HEK293 (cell line): ENCODE data around the gene HSPH1.

Source experiments
- BCL11B ChIP-seq: fragments of 450-650 bp; formaldehyde crosslinking; IDR thresholded peaks from 2 replicates; pipeline ENCODE4 v1.5.1; 2016; ENCODE audit warnings: low read depth, missing biosample characterization, missing genetic modification characterization
- GLIS1 ChIP-seq: fragments of 450-650 bp; formaldehyde crosslinking; IDR thresholded peaks from 2 replicates; pipeline ENCODE4 v1.5.1; 2016; ENCODE audit warnings: missing biosample characterization, missing genetic modification characterization
- KLF10 ChIP-seq: fragments of 450-650 bp; IDR thresholded peaks from 2 replicates; pipeline ENCODE4 v1.5.1; 2018; ENCODE audit warnings: missing biosample characterization, mild to moderate bottlenecking, missing genetic modification characterization
- KLF17 ChIP-seq: fragments of 450-650 bp; formaldehyde crosslinking; IDR thresholded peaks from 2 replicates; pipeline ENCODE4 v1.5.1; 2016; ENCODE audit warnings: missing biosample characterization, missing genetic modification characterization
- RBAK ChIP-seq: fragments of 450-650 bp; formaldehyde crosslinking; IDR thresholded peaks from 2 replicates; pipeline ENCODE4 v1.5.1; 2016; ENCODE audit warnings: missing biosample characterization, missing genetic modification characterization
- ZIC2 ChIP-seq: fragments of 450-650 bp; formaldehyde crosslinking; IDR thresholded peaks from 2 replicates; pipeline ENCODE4 v1.5.1; 2016; ENCODE audit warnings: missing biosample characterization, missing genetic modification characterization
- ZNF16 ChIP-seq: fragments of 450-650 bp; formaldehyde crosslinking; IDR thresholded peaks from 2 replicates; pipeline ENCODE4 v1.5.1; 2016; ENCODE audit warnings: low read depth, missing biosample characterization, missing genetic modification characterization
- ZNF23 ChIP-seq: fragments of 450-650 bp; formaldehyde crosslinking; IDR thresholded peaks from 2 replicates; pipeline ENCODE4 v1.5.1; 2016; ENCODE audit warnings: missing biosample characterization, missing genetic modification characterization, borderline replicate concordance
- ZNF274 ChIP-seq, 2 experiments: fragments of 200-500 bp in 1 of 2; fragments of 450-650 bp in 1 of 2; sonication (Bioruptor generic) in 1 of 2; formaldehyde crosslinking in 1 of 2; IDR thresholded peaks; 2 replicates each; pipeline versions ENCODE4 v1.5.1 to v1.6.1; 2014 to 2016; ENCODE audit warnings: borderline replicate concordance in 1 of 2, inconsistent platforms in 1 of 2, low read length in 1 of 2, missing biosample characterization in 1 of 2, missing genetic modification characterization in 1 of 2
- ZNF335 ChIP-seq: fragments of 450-650 bp; formaldehyde crosslinking; conservative IDR thresholded peaks from 2 replicates; pipeline ENCODE4 v1.5.1; 2016; ENCODE audit warnings: missing biosample characterization, missing genetic modification characterization
- ZNF394 ChIP-seq: fragments of 450-650 bp; formaldehyde crosslinking; IDR thresholded peaks from 2 replicates; pipeline ENCODE4 v1.5.1; 2016; ENCODE audit warnings: missing biosample characterization, missing genetic modification characterization, mild to moderate bottlenecking, moderate library complexity, borderline replicate concordance
- ZNF398 ChIP-seq: fragments of 450-650 bp; formaldehyde crosslinking; IDR thresholded peaks from 2 replicates; pipeline ENCODE4 v1.5.1; 2017; ENCODE audit warnings: missing biosample characterization, missing genetic modification characterization
- ZNF473 ChIP-seq: fragments of 450-650 bp; formaldehyde crosslinking; IDR thresholded peaks from 2 replicates; pipeline ENCODE4 v1.5.1; 2017; ENCODE audit warnings: missing biosample characterization, missing genetic modification characterization
- ZNF776 ChIP-seq: fragments of 450-650 bp; formaldehyde crosslinking; IDR thresholded peaks from 2 replicates; pipeline ENCODE4 v1.5.0; 2017; ENCODE audit warnings: missing biosample characterization, missing genetic modification characterization, borderline replicate concordance
- TF ChIP-seq, protein P1 (sequence below): fragments of 450-650 bp; formaldehyde crosslinking; IDR thresholded peaks from 2 replicates; pipeline ENCODE4 v1.5.1; 2016; ENCODE audit warnings: missing biosample characterization, missing genetic modification characterization
- TF ChIP-seq, protein P2 (sequence below): fragments of 450-650 bp; formaldehyde crosslinking; IDR thresholded peaks from 2 replicates; pipeline ENCODE4 v1.5.1; 2016; ENCODE audit warnings: missing biosample characterization, missing genetic modification characterization, borderline replicate concordance
- TF ChIP-seq, protein P3 (sequence below): IDR thresholded peaks from 2 replicates; pipeline ENCODE4 v1.6.1; 2011; ENCODE audit warnings: mild to moderate bottlenecking, low read depth, low read length, borderline replicate concordance
- TF ChIP-seq, protein P4 (sequence below): fragments of 450-650 bp; formaldehyde crosslinking; IDR thresholded peaks from 2 replicates; pipeline ENCODE4 v1.5.1; 2016; ENCODE audit warnings: missing biosample characterization, missing genetic modification characterization
- TF ChIP-seq, protein P5 (sequence below): fragments of 450-650 bp; IDR thresholded peaks from 2 replicates; pipeline ENCODE4 v1.5.1; 2018; ENCODE audit warnings: missing biosample characterization, missing genetic modification characterization
- TF ChIP-seq, protein P6 (sequence below): fragments of 450-650 bp; formaldehyde crosslinking; optimal IDR thresholded peaks from 2 replicates; pipeline ENCODE3; 2016; ENCODE audit warnings: missing biosample characterization, mild to moderate bottlenecking, missing genetic modification characterization

Gene HSPH1

GRCh38 chr13:31161557-31162150 is at the start of gene HSPH1 (continued):
- TF ChIP-seq, protein P1, sequence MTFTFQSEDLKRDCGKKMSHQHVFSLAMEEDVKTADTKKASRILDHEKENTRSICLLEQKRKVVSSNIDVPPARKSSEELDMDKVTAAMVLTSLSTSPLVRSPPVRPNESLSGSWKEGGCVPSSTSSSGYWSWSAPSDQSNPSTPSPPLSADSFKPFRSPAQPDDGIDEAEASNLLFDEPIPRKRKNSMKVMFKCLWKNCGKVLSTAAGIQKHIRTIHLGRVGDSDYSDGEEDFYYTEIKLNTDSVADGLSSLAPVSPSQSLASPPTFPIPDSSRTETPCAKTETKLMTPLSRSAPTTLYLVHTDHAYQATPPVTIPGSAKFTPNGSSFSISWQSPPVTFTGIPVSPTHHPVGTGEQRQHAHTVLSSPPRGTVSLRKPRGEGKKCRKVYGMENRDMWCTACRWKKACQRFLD (tag by site-specific recombination), result 0 out of 2 replicates have a peak, but pooled peaks have one; percentile 12
- TF ChIP-seq, protein P2, sequence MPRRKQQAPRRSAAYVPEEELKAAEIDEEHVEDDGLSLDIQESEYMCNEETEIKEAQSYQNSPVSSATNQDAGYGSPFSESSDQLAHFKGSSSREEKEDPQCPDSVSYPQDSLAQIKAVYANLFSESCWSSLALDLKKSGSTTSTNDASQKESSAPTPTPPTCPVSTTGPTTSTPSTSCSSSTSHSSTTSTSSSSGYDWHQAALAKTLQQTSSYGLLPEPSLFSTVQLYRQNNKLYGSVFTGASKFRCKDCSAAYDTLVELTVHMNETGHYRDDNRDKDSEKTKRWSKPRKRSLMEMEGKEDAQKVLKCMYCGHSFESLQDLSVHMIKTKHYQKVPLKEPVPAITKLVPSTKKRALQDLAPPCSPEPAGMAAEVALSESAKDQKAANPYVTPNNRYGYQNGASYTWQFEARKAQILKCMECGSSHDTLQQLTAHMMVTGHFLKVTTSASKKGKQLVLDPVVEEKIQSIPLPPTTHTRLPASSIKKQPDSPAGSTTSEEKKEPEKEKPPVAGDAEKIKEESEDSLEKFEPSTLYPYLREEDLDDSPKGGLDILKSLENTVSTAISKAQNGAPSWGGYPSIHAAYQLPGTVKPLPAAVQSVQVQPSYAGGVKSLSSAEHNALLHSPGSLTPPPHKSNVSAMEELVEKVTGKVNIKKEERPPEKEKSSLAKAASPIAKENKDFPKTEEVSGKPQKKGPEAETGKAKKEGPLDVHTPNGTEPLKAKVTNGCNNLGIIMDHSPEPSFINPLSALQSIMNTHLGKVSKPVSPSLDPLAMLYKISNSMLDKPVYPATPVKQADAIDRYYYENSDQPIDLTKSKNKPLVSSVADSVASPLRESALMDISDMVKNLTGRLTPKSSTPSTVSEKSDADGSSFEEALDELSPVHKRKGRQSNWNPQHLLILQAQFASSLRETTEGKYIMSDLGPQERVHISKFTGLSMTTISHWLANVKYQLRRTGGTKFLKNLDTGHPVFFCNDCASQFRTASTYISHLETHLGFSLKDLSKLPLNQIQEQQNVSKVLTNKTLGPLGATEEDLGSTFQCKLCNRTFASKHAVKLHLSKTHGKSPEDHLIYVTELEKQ (tag by site-specific recombination), result no peak
- TF ChIP-seq ZNF473 (tag by site-specific recombination), result no peak
- no peak for TF ChIP-seq ZNF16 (tag by site-specific recombination)
- TF ChIP-seq KLF17 (tag by site-specific recombination), result no peak
- TF ChIP-seq, protein P3, sequence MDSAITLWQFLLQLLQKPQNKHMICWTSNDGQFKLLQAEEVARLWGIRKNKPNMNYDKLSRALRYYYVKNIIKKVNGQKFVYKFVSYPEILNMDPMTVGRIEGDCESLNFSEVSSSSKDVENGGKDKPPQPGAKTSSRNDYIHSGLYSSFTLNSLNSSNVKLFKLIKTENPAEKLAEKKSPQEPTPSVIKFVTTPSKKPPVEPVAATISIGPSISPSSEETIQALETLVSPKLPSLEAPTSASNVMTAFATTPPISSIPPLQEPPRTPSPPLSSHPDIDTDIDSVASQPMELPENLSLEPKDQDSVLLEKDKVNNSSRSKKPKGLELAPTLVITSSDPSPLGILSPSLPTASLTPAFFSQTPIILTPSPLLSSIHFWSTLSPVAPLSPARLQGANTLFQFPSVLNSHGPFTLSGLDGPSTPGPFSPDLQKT, result peak; percentile 56; the same call in 1 of the 2 replicates
- no peak for TF ChIP-seq ZNF23 (tag by site-specific recombination)
- TF ChIP-seq ZIC2, result no peak
- TF ChIP-seq ZNF335 (tag by site-specific recombination), result no peak
- TF ChIP-seq ZNF274 (IDR thresholded peaks at IDR 0.05; ENCODE audit: low read length), result no peak
- TF ChIP-seq ZNF274 (tag by site-specific recombination; IDR thresholded peaks at IDR 0.05; ENCODE audit: borderline replicate concordance), result no peak
- TF ChIP-seq ZNF394 (tag by site-specific recombination), result no peak
- no peak for TF ChIP-seq BCL11B (tag by site-specific recombination)
- TF ChIP-seq ZNF398 (tag by site-specific recombination), result no peak
- TF ChIP-seq, protein P4, sequence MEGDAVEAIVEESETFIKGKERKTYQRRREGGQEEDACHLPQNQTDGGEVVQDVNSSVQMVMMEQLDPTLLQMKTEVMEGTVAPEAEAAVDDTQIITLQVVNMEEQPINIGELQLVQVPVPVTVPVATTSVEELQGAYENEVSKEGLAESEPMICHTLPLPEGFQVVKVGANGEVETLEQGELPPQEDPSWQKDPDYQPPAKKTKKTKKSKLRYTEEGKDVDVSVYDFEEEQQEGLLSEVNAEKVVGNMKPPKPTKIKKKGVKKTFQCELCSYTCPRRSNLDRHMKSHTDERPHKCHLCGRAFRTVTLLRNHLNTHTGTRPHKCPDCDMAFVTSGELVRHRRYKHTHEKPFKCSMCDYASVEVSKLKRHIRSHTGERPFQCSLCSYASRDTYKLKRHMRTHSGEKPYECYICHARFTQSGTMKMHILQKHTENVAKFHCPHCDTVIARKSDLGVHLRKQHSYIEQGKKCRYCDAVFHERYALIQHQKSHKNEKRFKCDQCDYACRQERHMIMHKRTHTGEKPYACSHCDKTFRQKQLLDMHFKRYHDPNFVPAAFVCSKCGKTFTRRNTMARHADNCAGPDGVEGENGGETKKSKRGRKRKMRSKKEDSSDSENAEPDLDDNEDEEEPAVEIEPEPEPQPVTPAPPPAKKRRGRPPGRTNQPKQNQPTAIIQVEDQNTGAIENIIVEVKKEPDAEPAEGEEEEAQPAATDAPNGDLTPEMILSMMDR (tag by site-specific recombination), result peak; percentile 82
- TF ChIP-seq, protein P5, sequence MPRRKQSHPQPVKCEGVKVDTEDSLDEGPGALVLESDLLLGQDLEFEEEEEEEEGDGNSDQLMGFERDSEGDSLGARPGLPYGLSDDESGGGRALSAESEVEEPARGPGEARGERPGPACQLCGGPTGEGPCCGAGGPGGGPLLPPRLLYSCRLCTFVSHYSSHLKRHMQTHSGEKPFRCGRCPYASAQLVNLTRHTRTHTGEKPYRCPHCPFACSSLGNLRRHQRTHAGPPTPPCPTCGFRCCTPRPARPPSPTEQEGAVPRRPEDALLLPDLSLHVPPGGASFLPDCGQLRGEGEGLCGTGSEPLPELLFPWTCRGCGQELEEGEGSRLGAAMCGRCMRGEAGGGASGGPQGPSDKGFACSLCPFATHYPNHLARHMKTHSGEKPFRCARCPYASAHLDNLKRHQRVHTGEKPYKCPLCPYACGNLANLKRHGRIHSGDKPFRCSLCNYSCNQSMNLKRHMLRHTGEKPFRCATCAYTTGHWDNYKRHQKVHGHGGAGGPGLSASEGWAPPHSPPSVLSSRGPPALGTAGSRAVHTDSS (tag by site-specific recombination), result no peak
- no peak for TF ChIP-seq ZNF776 (tag by site-specific recombination)
- no peak for TF ChIP-seq KLF10 (tag by site-specific recombination)
- no peak for TF ChIP-seq RBAK
- TF ChIP-seq GLIS1, result peak; percentile 26; the same call in 1 of the 2 replicates
- TF ChIP-seq, protein P6, sequence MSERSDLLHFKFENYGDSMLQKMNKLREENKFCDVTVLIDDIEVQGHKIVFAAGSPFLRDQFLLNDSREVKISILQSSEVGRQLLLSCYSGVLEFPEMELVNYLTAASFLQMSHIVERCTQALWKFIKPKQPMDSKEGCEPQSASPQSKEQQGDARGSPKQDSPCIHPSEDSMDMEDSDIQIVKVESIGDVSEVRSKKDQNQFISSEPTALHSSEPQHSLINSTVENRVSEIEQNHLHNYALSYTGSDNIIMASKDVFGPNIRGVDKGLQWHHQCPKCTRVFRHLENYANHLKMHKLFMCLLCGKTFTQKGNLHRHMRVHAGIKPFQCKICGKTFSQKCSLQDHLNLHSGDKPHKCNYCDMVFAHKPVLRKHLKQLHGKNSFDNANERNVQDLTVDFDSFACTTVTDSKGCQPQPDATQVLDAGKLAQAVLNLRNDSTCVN, result peak; percentile 22
